GM12873 (cell line): Measurements from ENCODE around the gene SUGP2.
A peak's percentile ranks its signal among the peaks of the same experiment; 100 is the strongest.

Experiments used
- CTCF ChIP-seq: IDR thresholded peaks from 2 replicates; pipeline ENCODE4 v1.5.1; 2012; ENCODE audit warnings: low read depth, mild to moderate bottlenecking, moderate library complexity, low read length, control low read depth; ENCODE audit not compliant: insufficient read depth; ENCODE audit errors: missing control alignments

SUGP2 gene

GRCh38 chr19:19006213-19006612 is 27.1 kb downstream of the SUGP2 start:
- no peak for TF ChIP-seq CTCF

- TF ChIP-seq CTCF, result no peak
Measured at GRCh38 chr19:19004144-19004543, 29.2 kb downstream of the SUGP2 start.

GRCh38 chr19:18999896-19000620 is 33.3 kb downstream of the SUGP2 start:
- TF ChIP-seq CTCF, result peak; percentile 8

DNA sequence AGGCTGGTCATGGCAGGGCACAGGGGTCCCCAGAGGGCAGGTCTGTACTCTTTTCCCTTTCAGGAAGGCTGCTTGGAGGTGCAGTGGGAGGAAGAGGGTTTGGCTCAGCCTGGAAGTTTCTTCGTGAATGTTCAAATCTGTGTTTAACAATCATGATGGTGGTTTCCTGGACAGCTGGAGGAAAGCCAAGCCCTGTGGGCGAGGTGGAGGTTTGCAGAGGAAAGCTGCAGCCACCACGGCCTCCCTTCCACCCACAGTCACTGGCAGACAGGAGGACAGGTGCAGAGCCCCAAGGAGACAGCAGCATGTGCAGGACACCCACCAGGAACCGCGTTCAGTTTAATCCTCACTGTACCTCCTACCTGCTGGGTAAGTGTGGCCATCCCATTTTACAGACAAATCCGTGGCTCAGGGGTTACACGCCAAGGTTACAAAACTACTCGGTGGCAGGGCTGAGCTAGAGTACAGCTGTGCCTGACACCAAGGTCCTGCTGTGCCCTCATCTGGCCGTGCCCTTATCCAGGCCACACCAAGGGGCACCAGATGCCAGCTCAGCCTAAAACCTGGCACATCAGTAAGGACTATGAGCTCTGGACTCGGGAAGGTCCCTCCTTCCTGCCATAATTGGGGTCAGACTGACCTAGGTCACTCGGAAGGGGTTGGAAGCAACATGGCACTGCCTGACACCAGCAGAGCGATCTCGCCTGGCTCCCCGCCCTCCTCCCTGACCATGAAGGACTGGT is 34.1 kb downstream of the SUGP2 start:
- no peak for TF ChIP-seq CTCF

- TF ChIP-seq CTCF, result no peak
Measured at GRCh38 chr19:18998276-18998675, 35.0 kb downstream of the SUGP2 start.

DNA sequence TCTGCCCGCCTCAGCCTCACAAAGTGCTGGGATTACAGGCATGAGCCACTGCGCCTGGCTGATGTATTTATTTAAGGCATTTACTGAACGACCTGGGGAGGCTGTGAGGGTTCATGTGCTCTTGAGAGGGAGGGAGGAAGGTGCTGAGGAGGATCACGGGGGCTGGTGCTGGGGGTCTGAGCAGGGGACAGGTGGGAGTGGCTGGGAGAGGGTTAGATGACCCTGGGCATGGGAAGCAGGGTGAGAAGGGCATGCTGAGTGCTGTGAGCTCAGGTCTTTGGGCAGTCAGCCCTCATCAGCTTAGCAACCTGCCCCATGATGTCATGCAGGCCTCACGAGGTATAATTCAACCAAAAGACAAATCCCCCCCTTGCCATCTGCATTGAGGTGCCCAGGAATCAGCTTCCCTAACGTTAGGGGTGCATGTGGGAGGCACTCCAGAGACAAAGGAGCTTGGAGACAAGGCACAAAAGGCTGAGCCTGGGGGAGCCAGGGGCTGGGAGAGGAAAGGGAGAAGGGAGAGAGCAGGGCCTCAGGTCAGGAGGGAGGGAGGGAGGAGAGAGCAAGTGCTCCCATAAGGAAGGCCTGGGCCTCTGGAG is 36.4 kb downstream of the SUGP2 start:
- no peak for TF ChIP-seq CTCF

DNA sequence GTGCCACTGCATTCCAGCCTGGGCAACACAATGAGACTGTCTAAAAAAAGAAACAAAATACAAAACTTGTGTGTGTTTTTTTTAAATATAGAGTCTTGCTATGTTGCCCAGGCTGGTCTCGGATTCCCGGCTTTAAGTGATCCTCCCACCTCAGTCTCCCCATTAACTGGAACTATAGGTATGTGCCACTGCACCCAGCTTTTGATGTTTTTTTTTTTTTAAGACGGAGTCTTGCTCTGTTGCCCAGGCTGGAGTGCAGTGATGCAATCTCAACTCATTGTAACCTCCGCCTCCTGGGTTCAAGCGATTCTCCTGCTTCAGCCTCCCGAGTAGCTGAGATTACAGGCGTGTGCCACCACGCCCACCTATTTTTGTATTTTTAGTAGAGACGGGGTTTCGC is 37.0 kb downstream of the SUGP2 start:
- no peak for TF ChIP-seq CTCF
